ENCODE measurements around the gene ENHO.

Gene ENHO

DNA sequence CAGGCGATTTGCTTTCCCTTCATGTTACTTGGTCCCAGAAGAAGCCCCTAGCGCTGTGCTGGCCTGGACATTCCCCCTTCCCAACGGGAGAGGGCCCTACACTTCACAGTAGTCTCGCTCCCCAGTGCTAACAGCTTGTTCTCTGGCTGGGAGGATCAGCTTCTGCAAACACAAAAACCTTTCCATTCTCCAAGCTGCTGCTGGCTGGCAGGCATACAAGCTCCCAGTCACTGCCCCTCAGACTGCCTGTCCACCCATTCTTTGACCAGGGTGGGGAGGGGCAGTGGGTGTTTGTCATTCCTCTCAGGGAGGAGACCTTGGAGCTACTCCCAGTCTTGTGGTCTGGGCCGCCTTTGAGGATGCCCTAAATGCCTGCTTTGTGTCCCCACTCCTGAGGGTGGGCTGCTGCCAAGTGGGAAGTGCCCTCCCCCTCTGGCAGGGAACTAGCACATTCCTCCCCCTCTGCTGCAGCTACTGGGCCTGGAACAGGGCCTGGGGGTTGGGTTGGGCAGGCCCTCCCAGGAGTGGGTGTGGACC is 20.8 kb downstream of the ENHO start:
- Histone ChIP-seq H3K9ac (ENCODE audit: low read depth, low read length) (no peak overlapping the region), H3K9me3 (replicated peaks; ENCODE audit: low read length) (no peaks in the 10 kb centered on the region), H3K4me2 (ENCODE audit: low read length) (no peak overlapping the region), H3K4me3 (ENCODE audit: low read length) (no peak overlapping the region), H3K27me3 (ENCODE audit: control insufficient read depth, insufficient read depth, low read length) (peaks cover 56% of the 10 kb centered on the region), H3K36me3 (ENCODE audit: insufficient read depth, low read length) (no peaks in the 10 kb centered on the region), H3K4me1 (ENCODE audit: control insufficient read depth, insufficient read depth, low read length) (peaks cover 18% of the 10 kb centered on the region)

DNA sequence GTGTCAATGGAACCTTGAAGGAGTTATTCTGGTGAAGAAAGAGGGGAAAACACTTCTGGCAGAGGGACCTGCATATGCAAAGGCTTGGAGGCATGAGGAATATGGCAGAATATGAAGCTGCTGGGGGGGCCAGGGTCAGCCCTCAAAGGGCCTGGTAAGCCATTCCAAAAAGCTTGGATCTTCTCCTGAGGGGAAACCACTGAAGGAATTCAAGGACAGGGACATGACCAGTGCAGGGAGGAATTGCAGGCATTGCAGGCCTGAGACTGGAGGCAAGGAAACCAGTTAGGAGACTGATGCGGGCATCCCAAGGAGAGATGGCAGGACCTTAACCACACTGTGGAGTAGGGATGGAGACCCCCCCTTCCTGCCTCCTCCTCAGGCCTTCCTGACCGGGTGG is 21.4 kb downstream of the ENHO start:
- H3K27me3 ChIP-seq (ENCODE audit: control insufficient read depth, insufficient read depth, low read length), result peaks cover 55% of the 10 kb centered on the region
- H3K4me2 ChIP-seq (ENCODE audit: low read length), result no peak overlapping the region
- no peaks in the 10 kb centered on the region for H3K36me3 ChIP-seq (ENCODE audit: insufficient read depth, low read length)
- peaks cover 18% of the 10 kb centered on the region for H3K4me1 ChIP-seq (ENCODE audit: control insufficient read depth, insufficient read depth, low read length)
- H3K4me3 ChIP-seq (ENCODE audit: low read length), result no peak overlapping the region
- H3K9me3 ChIP-seq (replicated peaks; ENCODE audit: low read length), result no peaks in the 10 kb centered on the region
- H3K9ac ChIP-seq (ENCODE audit: low read depth, low read length), result no peak overlapping the region

DNA sequence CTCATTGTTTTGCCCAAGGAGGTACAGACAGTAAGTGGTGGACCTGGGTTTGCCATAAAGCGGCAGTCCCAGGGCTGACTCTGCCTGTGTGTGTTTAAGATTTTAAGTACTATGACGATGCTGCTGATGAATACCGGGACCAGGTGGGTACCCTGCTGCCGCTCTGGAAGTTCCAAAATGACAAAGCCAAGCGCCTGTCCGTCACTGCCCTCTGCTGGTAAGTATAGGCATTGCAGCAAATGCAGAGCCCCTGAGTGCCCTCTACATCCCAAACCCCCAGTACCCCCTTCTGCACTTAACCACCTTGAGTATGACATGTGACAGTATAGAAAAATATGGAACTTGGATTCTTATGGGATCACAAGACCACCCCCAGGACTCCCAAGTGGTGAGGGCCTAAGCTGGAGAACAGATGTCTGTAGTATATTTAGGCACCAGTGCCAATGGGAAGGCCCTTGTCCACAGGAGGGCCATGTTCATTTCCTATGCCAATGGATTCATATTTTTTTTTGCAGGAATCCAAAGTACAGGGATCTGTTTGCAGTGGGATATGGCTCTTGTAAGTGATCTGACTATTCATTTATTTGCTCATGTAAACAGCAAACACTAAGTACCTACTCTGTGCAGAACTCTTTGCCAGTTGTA is 22.0 kb downstream of the ENHO start:
- H3K27me3 ChIP-seq (ENCODE audit: control insufficient read depth, insufficient read depth, low read length), result peaks cover 52% of the 10 kb centered on the region

DNA sequence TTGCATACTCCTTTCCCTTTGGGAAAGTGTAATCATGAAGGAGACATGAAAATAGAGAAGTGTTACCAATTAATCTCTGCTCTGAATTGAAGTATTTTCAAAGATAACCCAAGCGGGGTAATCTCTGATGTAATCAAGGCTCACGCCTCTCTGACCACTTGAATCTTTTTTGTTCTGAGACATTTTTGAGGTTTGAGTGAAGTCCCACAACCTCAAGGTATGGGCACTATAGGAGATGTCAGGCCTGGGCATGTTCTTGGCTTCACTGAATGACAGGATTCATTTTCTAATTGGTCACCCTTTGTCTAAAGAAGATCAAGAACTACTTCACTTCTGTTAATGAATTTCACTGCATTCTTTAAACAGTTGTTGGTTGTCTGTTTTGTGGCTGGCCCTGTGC is 23.7 kb downstream of the ENHO start:
- peaks cover 55% of the 10 kb centered on the region for H3K27me3 ChIP-seq (ENCODE audit: control insufficient read depth, insufficient read depth, low read length)
- H3K36me3 ChIP-seq (ENCODE audit: insufficient read depth, low read length), result no peaks in the 10 kb centered on the region
- peaks cover 18% of the 10 kb centered on the region for H3K4me1 ChIP-seq (ENCODE audit: control insufficient read depth, insufficient read depth, low read length)
- no peak overlapping the region for H3K4me3 ChIP-seq (ENCODE audit: low read length)
- no peak overlapping the region for H3K9ac ChIP-seq (ENCODE audit: low read depth, low read length)
- no peak overlapping the region for H3K4me2 ChIP-seq (ENCODE audit: low read length)
- no peaks in the 10 kb centered on the region for H3K9me3 ChIP-seq (replicated peaks; ENCODE audit: low read length)

More for the DNA sequence above, 22.0 kb downstream of the ENHO start:
- Histone ChIP-seq H3K4me1 (ENCODE audit: control insufficient read depth, insufficient read depth, low read length) (peaks cover 18% of the 10 kb centered on the region), H3K9ac (ENCODE audit: low read depth, low read length) (no peak overlapping the region), H3K36me3 (ENCODE audit: insufficient read depth, low read length) (no peaks in the 10 kb centered on the region), H3K4me2 (ENCODE audit: low read length) (no peak overlapping the region), H3K4me3 (ENCODE audit: low read length) (no peak overlapping the region), H3K9me3 (replicated peaks; ENCODE audit: low read length) (no peaks in the 10 kb centered on the region)

DNA sequence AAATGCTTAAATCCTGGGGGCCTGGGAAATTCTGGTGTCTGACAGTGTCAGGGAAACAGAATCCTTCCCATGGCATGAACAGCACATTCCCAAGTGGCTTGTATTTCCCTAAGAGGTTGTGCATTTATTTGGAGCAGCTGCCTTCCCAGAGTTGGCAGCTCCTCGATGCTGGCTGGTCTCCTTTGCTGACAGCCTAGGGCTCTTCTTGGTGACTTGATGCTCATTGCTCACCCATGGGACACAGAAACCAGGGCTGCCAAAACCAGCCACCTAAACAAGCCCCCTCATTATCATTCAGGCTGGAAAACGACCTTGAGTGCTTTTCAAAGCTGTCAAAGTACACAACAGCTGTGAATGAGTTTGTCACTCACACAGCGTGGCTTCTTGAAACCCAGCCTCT is 24.2 kb downstream of the ENHO start:
- Histone ChIP-seq H3K9ac (ENCODE audit: low read depth, low read length) (no peak overlapping the region), H3K4me3 (ENCODE audit: low read length) (no peak overlapping the region), H3K4me1 (ENCODE audit: control insufficient read depth, insufficient read depth, low read length) (peaks cover 18% of the 10 kb centered on the region), H3K27me3 (ENCODE audit: control insufficient read depth, insufficient read depth, low read length) (peaks cover 49% of the 10 kb centered on the region), H3K9me3 (replicated peaks; ENCODE audit: low read length) (no peaks in the 10 kb centered on the region), H3K36me3 (ENCODE audit: insufficient read depth, low read length) (no peaks in the 10 kb centered on the region), H3K4me2 (ENCODE audit: low read length) (no peak overlapping the region)

DNA sequence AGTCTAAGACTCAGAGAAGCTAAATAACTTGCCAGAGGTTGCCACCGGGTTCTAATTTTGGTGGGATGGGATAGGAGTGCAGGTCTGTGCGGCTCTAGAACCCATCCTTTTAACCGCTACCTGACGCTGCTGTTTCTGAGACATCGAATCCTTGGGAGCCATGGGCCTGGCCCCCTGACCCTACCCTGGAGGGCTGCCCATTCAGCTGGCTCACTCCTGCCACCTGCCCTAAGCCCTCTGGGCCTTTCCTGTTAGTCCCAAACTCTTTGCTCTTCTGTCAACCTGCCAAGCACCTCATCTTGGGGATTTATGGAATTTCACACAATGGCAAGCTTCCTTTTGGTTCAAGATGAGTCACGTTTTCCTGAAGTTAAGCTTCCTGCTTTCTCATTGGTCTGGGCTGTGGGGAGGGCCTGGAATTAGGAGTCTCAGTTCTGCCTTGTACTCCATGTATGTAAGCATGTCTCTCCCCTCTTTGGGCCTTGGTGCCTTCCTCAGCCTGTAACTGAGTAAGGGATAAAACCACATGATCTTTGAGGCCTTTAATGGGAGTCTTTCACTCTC is 26.6 kb downstream of the ENHO start:
- no peak overlapping the region for H3K4me3 ChIP-seq (ENCODE audit: low read length)
- H3K9me3 ChIP-seq (replicated peaks; ENCODE audit: low read length), result no peaks in the 10 kb centered on the region
- no peak overlapping the region for H3K4me2 ChIP-seq (ENCODE audit: low read length)
- H3K9ac ChIP-seq (ENCODE audit: low read depth, low read length), result no peak overlapping the region
- no peaks in the 10 kb centered on the region for H3K4me1 ChIP-seq (ENCODE audit: control insufficient read depth, insufficient read depth, low read length)
- H3K27me3 ChIP-seq (ENCODE audit: control insufficient read depth, insufficient read depth, low read length), result peaks cover 49% of the 10 kb centered on the region
- H3K36me3 ChIP-seq (ENCODE audit: insufficient read depth, low read length), result no peaks in the 10 kb centered on the region

DNA sequence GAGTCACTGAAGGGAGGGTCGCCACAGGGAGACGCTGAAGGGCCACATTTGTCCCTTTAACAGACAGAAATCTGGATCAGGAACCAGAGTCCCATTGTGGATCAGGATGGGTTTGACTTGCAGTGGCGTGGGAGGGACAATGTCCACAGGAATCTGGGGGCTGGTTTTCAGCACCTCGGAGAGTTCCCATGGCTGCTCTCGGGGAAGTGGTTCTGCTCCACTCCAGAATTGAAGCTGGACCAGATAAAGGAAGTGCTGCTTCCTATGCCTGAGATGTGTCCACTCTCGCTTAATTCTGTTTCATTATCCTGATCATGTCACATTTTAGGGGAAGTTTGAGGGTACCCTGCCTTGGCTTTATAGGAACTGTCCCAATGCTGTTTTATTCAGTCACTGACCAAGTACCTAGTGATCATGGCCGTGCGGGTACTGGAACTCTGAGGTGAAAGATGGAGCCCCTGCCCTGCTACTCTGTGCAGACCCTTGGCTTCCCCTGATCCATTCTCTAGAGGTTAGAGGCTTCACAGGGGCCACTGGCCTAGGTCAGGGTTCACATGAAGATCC is 28.7 kb downstream of the ENHO start:
- H3K36me3 ChIP-seq (ENCODE audit: insufficient read depth, low read length), result no peaks in the 10 kb centered on the region
- H3K4me1 ChIP-seq (ENCODE audit: control insufficient read depth, insufficient read depth, low read length), result no peaks in the 10 kb centered on the region
- H3K9me3 ChIP-seq (replicated peaks; ENCODE audit: low read length), result no peaks in the 10 kb centered on the region
- H3K9ac ChIP-seq (ENCODE audit: low read depth, low read length), result no peak overlapping the region
- no peak overlapping the region for H3K4me3 ChIP-seq (ENCODE audit: low read length)
- peaks cover 55% of the 10 kb centered on the region for H3K27me3 ChIP-seq (ENCODE audit: control insufficient read depth, insufficient read depth, low read length)
- H3K4me2 ChIP-seq (ENCODE audit: low read length), result no peak overlapping the region

DNA sequence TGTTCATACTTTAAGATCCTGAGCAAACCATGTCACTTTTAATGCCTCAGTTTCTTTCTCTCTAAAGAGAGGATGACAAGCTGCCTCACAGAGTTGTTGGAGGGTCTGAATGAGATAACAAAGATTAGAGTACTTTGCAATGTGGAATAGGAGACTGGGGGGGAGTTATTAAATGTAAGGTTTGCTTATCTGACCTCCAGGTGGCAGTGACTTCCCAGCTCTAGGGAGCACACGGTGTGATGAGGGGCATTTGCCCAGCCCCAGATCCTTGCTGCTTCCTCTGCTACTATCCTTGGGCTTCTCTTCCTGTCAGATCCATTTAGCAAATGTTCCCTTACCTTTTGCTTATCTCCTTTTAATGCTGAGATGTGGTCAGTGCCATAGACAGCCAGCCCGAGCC is 30.7 kb downstream of the ENHO start:
- no peaks in the 10 kb centered on the region for H3K4me1 ChIP-seq (ENCODE audit: control insufficient read depth, insufficient read depth, low read length)
- no peak overlapping the region for H3K4me3 ChIP-seq (ENCODE audit: low read length)
- no peaks in the 10 kb centered on the region for H3K36me3 ChIP-seq (ENCODE audit: insufficient read depth, low read length)
- no peak overlapping the region for H3K9ac ChIP-seq (ENCODE audit: low read depth, low read length)
- no peak overlapping the region for H3K4me2 ChIP-seq (ENCODE audit: low read length)
- H3K9me3 ChIP-seq (replicated peaks; ENCODE audit: low read length), result no peaks in the 10 kb centered on the region
- peaks cover 54% of the 10 kb centered on the region for H3K27me3 ChIP-seq (ENCODE audit: control insufficient read depth, insufficient read depth, low read length)

DNA sequence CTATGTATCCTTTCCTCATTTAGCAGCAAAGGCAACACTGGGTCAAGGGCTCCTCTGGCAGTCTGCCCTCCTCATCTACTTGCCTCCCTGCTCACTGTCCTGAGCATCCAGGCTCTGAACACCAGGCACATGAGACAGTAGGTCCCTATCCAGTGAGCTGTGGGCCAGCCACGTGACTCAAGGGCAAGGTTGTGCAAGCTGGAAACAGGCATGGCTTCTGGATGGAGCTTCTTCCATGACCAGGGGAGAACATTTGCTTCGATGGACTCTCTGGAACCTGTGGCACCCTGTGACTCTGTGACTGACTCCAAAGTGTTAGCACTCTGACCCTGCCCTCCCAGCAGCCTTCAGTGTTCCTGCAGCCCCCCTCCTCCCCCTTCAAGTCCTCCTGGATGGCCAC is 31.2 kb downstream of the ENHO start:
- no peaks in the 10 kb centered on the region for H3K36me3 ChIP-seq (ENCODE audit: insufficient read depth, low read length)
- no peaks in the 10 kb centered on the region for H3K4me1 ChIP-seq (ENCODE audit: control insufficient read depth, insufficient read depth, low read length)
- peaks cover 54% of the 10 kb centered on the region for H3K27me3 ChIP-seq (ENCODE audit: control insufficient read depth, insufficient read depth, low read length)
- no peak overlapping the region for H3K4me2 ChIP-seq (ENCODE audit: low read length)
- no peak overlapping the region for H3K4me3 ChIP-seq (ENCODE audit: low read length)
- H3K9ac ChIP-seq (ENCODE audit: low read depth, low read length), result no peak overlapping the region
- H3K9me3 ChIP-seq (replicated peaks; ENCODE audit: low read length), result no peaks in the 10 kb centered on the region

DNA sequence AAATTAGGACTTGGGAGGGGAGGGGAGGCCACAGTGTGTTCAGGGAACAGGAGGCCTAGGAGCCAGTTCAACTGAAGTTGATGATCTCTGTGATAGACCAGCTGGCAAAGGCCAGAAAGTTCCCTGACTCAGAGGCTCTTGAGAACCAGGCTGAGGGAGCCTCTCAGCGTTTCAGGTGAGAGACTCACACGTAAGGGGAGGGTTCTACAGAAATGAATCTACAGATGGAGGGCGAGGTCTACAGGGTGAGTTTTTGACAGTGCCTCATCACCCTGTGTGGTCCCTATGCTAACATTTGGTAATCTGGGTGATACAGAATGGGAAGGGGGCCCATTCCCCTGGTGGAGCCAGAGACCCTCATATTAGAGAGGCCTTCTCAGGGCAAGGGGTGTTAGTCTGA is 32.0 kb downstream of the ENHO start:
- H3K4me3 ChIP-seq (ENCODE audit: low read length), result no peak overlapping the region
- H3K9me3 ChIP-seq (replicated peaks; ENCODE audit: low read length), result no peaks in the 10 kb centered on the region
- H3K4me2 ChIP-seq (ENCODE audit: low read length), result no peak overlapping the region
- H3K9ac ChIP-seq (ENCODE audit: low read depth, low read length), result no peak overlapping the region
- no peaks in the 10 kb centered on the region for H3K4me1 ChIP-seq (ENCODE audit: control insufficient read depth, insufficient read depth, low read length)
- peaks cover 59% of the 10 kb centered on the region for H3K27me3 ChIP-seq (ENCODE audit: control insufficient read depth, insufficient read depth, low read length)
- no peaks in the 10 kb centered on the region for H3K36me3 ChIP-seq (ENCODE audit: insufficient read depth, low read length)

DNA sequence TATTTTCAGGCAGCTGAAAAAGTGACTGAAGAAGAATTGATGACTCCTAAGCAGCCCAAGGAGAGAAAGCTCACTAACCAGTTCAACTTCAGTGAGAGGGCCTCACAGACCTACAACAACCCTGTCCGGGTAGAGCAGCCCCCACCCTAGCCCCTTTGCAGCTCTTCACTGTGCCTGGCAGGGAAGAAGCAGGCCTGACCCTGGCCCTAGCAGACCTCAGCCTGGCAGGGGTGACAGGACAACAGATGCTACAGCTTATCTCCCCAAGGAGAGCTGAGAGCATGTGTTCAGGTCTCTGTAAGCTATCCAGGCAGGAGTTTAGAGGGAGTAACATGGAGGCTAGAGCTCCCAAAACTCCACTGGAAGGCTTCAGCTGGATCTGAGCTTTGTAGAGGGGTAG is 32.4 kb downstream of the ENHO start:
- Histone ChIP-seq H3K4me1 (ENCODE audit: control insufficient read depth, insufficient read depth, low read length) (no peaks in the 10 kb centered on the region), H3K4me2 (ENCODE audit: low read length) (no peak overlapping the region), H3K27me3 (ENCODE audit: control insufficient read depth, insufficient read depth, low read length) (peaks cover 63% of the 10 kb centered on the region), H3K4me3 (ENCODE audit: low read length) (no peak overlapping the region), H3K9me3 (replicated peaks; ENCODE audit: low read length) (no peaks in the 10 kb centered on the region), H3K9ac (ENCODE audit: low read depth, low read length) (no peak overlapping the region), H3K36me3 (ENCODE audit: insufficient read depth, low read length) (no peaks in the 10 kb centered on the region)

DNA sequence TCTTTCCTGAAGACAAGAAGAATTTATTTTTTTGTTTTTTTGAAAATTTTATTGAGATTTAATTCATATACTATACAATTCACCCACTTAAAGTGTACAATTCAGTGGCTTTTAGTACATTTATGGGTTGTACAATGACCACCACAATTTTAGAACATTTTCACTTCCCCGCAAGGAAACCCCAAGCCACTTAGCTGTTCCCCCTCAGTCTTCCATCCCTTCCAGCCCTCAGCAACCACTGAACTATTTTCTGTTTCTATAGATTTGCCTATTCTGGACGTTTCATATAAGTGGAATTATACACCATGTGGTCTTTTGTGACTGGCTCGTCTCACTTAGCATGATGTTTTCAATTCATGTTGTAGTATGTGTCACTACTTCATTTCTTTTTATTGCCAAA is 36.2 kb downstream of the ENHO start:
- no peaks in the 10 kb centered on the region for H3K4me1 ChIP-seq (ENCODE audit: control insufficient read depth, insufficient read depth, low read length)
- H3K27me3 ChIP-seq (ENCODE audit: control insufficient read depth, insufficient read depth, low read length), result peaks cover 62% of the 10 kb centered on the region

More for the DNA sequence above, 36.2 kb downstream of the ENHO start:
- Histone ChIP-seq H3K4me3 (ENCODE audit: low read length) (no peak overlapping the region), H3K9ac (ENCODE audit: low read depth, low read length) (no peak overlapping the region), H3K9me3 (replicated peaks; ENCODE audit: low read length) (no peaks in the 10 kb centered on the region), H3K4me2 (ENCODE audit: low read length) (no peak overlapping the region), H3K36me3 (ENCODE audit: insufficient read depth, low read length) (no peaks in the 10 kb centered on the region)

Measured in skeletal muscle satellite cell (primary cell).